Inferior parietal cortex (tissue), 1 donor: Measurements from ENCODE around the gene TPSG1.
"Not testable (repeated sequence)": the region's sequence is repeated elsewhere in the genome, so short reads cannot be mapped to it uniquely, and the experiment has no call there.

Experiments
- DNase-seq: peaks from one replicate; pipeline ENCODE4 v3.0.0-alpha.2; 2016; ENCODE audit errors: extremely low spot score

Gene TPSG1

DNA sequence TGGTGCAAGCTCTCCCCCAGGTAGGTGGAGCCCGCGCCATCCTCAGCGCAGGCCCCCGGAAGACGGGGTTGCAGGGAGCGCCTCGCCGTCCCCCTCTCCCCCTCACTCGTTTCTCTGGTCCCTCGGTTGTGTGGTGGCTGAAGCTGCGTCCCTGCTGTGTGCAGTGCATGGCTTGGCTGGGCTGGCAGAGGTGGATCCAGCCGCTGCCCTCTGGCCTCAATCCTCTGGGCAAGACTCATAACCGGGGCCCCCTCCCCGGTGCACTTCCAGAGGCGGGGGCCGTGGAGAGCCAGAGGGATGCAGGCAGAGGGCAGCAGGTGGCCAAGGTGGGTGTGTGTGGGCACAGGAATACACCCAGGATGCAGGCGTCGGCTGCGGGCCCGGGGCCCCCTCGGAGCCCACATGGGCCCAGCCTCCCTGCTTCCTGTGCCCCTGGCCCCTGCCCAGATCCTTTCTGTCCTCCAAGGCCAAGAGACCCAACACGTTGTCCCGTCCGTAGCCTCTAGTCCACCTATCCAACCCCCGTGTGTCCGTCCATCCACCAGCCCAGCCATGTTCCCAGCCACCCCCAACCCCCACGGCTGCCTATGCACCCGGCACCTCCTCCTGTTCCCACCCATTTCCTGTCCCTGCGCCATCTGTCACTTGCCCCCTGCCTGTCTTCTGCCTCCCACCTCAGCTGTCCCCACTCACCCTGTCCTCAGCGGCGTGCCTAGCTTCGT lies 9.3 kb downstream of the TPSG1 start:
- no peak for DNase-seq

DNA sequence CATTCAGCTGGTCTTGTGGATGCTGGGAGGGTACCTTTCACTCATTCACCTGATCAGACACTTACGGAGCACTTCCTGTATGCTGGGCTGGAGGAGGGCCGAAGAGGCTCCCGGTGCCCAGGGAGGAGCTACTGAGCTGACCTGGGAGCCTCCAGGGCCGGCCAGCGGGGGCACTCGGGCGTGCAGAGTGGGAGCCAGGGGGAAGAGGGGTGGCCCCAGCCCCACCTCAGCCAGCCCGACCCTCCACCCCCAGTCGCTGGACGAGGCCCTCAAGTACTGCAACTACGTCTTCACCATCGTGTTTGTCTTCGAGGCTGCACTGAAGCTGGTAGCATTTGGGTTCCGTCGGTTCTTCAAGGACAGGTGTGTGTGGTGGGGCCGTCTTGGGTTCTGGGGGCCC lies 10.3 kb downstream of the TPSG1 start:
- no peak for DNase-seq

DNA sequence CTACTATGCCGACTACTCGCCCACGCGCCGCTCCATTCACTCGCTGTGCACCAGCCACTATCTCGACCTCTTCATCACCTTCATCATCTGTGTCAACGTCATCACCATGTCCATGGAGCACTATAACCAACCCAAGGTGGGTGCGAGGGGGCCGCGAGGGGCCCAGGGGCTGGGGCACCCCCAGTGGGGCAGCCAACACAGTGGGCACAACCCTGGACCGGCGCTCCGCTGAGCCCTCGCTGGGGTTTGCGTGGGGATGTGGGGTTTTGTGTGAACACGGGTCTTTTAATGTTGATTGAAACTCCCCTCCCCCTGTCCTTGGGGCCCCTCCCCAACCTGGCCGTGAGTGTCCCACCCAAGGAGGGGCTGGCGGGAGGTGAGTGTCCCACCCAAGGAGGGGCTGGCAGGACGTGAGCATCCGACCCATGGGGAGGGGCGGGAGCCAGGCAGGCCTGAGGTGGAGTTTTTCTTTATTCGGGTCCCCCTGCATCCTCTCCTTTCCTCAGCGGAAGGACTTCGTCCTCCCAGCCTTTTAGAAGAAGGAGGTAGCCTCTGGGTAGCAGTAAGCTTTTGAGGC lies 11.2 kb downstream of the TPSG1 start:
- no peak for DNase-seq

GRCh38 chr16:1213231-1213630 lies 11.8 kb downstream of the TPSG1 start:
- no peak for DNase-seq

DNA sequence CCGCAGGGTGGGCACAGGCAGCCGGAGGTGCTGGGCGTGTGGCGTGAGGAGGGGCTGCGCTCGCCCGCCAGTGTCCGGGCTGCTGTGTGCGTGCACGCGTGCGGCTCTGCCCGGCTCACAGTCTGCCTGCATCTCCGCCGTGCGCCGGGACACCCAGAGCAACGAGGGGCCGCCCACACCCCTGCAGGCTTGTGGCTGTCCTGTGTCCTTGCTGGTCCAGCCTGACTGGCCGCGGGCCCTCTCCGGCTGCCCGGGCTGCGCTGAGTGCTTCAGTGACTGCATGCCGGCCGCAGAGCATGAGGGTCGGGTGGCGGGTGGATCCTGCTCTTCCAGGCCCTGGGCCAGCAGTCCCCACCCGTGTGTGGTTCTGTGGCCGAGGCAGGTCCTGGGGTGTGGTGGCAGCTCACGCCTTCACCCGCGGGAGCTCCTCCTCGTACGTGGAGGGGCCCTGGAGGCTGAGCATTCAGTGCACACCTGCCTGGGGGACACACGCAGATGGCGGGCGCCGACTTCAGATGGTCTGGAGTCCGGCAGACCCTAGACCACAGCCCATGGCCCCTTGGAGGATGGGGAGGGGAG lies 12.4 kb downstream of the TPSG1 start:
- no peak for DNase-seq

- peak; percentile 4 for DNase-seq
Observed at GRCh38 chr16:1211451-1212268, 13.4 kb downstream of the TPSG1 start.

- DNase-seq = no peak
Observed at GRCh38 chr16:1210461-1210860, 14.6 kb downstream of the TPSG1 start.

DNA sequence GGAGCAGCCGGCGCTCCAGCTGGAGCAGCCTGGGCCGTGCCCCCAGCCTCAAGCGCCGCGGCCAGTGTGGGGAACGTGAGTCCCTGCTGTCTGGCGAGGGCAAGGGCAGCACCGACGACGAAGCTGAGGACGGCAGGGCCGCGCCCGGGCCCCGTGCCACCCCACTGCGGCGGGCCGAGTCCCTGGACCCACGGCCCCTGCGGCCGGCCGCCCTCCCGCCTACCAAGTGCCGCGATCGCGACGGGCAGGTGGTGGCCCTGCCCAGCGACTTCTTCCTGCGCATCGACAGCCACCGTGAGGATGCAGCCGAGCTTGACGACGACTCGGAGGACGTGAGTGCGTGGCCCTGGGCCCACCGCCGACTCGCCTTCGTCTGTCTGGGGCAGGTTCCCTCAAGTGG lies 16.0 kb downstream of the TPSG1 start:
- DNase-seq = no peak

DNA sequence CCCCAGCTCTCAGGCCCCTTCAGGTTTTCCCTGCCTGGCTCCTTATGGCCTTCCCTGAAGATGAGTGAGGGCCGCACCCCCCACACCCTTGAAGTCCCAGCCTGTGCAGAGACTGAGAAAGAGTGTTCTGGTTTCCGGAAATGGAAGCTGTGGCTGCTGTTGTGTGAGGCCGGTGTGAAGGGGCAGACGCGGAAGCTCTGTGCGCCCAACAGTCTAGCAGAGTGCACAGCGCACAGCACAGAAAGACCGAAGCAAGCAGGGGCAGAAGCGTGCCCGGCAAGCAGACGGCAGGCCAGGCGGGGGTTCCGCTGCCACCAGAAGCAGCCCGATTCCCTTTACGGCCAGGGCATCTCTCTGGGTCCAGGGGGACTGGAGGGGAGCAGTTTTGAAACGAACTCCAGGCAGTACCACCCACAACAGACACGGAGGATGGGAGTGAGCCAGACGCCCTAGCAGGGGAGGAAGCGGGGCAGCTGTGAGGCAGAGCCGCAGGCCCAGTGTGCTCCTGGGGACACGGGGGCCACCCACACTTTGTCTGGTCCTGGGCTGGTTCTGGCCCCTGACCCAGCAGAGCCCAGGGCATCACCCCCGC lies 16.7 kb downstream of the TPSG1 start:
- DNase-seq = no peak

DNA sequence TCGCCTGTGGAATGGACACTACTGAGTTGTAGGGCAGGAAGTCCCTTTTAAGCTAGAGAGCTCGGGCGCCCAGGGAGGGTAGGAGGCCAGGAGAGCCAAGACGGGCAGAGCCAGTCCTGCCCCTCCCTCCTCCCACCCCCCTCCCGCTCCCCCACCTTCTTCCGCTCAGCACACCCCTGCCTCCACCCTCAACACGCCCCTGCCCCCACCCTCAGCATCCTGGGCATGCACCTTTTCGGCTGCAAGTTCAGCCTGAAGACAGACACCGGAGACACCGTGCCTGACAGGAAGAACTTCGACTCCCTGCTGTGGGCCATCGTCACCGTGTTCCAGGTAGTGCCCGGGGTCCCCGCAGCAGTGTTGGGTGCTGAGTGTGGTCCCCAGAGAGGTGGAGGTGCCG lies 18.3 kb downstream of the TPSG1 start:
- no peak for DNase-seq

DNA sequence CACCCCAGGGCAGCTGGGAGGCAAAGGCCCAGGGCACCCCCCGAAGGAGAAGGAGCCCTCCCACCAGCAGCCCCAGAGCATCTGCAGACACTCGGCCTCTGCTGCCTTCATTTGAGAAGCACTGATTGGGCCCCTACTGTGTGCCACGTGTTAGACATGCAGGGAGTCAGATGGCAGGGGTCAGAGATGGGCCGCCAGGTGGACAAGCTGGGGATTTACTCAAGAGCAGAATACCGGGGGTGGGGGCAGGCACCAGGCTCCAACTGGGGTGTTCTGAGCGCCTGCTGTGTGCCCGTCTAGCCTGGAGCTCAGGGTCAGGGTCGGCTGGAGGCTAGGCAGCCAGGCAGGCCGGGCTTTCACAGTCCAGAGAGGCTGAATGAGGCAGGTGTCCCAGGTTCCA lies 18.7 kb downstream of the TPSG1 start:
- no peak for DNase-seq

GRCh38 chr16:1204933-1205332 lies 20.1 kb downstream of the TPSG1 start:
- no peak for DNase-seq

DNA sequence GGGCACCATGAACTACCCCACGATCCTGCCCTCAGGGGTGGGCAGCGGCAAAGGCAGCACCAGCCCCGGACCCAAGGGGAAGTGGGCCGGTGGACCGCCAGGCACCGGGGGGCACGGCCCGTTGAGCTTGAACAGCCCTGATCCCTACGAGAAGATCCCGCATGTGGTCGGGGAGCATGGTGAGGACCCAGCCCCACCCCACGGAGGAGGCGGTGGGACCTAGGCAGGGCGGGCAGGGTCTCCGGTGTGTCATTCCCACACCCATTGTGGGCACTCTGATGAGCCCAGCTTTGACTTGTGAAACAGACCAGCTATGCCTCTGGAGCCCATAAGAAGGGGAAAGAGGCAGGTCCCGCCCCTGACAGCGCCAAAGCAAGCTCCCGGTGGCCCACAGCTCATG lies 22.8 kb downstream of the TPSG1 start:
- no peak for DNase-seq

- DNase-seq = no peak
Observed at GRCh38 chr16:1201444-1201843, 23.6 kb downstream of the TPSG1 start.

DNA sequence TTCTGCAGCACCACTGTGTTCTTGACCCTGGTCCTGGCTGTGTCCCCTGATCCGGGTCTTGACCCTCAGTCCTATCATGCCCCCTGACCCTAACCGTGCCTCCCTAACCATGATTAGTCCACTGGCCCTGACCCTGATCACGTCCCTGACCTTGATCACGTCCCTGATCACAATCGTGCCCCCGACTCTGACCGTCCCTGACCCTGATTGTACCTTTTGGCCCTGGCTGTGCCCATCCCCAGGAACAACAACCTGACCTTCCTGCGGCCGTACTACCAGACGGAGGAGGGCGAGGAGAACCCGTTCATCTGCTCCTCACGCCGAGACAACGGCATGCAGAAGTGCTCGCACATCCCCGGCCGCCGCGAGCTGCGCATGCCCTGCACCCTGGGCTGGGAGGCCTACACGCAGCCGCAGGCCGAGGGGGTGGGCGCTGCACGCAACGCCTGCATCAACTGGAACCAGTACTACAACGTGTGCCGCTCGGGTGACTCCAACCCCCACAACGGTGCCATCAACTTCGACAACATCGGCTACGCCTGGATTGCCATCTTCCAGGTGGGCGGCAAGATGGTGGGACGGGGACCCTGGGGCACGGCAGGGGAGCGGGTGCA lies 24.9 kb downstream of the TPSG1 start:
- DNase-seq = no peak

GRCh38 chr16:1199347-1200013 lies 25.6 kb downstream of the TPSG1 start:
- DNase-seq = no peak

- not testable (repeated sequence) for DNase-seq
Observed at GRCh38 chr16:1198671-1199346, 26.3 kb downstream of the TPSG1 start.

DNA sequence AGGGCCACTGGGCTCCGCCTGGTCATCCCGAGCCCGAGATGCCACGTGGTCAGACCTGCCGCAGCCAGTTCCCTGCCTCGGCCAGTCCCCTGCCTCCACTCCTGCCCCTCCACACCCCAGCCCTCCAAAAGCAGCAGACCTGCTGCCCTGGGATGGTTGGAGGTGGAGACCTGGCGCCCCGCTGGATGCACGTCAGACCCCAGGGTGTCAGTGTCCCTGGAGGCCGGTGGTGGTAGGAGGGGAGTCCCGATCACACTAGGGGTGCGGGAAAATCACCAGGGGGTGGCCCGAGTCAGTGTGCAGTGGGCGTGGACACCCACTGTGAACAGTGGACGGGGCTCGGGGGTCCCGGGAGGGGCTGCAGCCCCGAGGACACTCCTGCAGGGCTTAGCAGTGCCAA lies 26.9 kb downstream of the TPSG1 start:
- no peak for DNase-seq

GRCh38 chr16:1197237-1197866 lies 27.7 kb downstream of the TPSG1 start:
- DNase-seq = no peak

- DNase-seq = no peak
Observed at GRCh38 chr16:1196494-1196893, 28.6 kb downstream of the TPSG1 start.
